GM19324 (cell line): Measurements from ENCODE around the gene TTLL7.
"Not testable (repeated sequence)": the region's sequence is repeated elsewhere in the genome, so short reads cannot be mapped to it uniquely, and the experiment has no call there.

Experiments
- ATAC-seq: cut with Tn5 transposase; IDR thresholded peaks from one replicate; pipeline ENCODE4 v1.9.1; 2021; ENCODE audit warnings: mild to moderate bottlenecking, moderate library complexity; ENCODE audit not compliant: unreplicated experiment, low FRiP score

Gene TTLL7

GRCh38 chr1:83932693-83933092 lies 66.2 kb downstream of the TTLL7 start:
- ATAC-seq = no peak

DNA sequence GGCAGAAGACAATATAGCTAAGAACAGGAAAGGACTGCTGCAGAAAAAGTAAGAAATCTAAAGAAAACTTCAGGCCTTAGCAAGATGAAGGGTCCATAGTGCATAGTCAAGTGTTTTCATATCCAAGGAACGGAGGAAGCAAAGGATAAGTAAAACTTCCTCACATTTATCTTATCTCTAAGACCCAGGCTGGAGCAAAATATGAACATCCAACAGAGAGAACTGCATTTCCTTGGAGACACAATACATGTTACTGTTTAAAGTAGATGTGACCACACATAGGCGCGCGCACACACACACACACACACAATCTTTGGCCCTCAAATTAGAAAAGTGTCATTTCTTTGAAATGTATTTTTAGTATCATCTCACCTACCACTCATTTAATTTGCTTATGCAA lies 66.7 kb downstream of the TTLL7 start:
- ATAC-seq = no peak

DNA sequence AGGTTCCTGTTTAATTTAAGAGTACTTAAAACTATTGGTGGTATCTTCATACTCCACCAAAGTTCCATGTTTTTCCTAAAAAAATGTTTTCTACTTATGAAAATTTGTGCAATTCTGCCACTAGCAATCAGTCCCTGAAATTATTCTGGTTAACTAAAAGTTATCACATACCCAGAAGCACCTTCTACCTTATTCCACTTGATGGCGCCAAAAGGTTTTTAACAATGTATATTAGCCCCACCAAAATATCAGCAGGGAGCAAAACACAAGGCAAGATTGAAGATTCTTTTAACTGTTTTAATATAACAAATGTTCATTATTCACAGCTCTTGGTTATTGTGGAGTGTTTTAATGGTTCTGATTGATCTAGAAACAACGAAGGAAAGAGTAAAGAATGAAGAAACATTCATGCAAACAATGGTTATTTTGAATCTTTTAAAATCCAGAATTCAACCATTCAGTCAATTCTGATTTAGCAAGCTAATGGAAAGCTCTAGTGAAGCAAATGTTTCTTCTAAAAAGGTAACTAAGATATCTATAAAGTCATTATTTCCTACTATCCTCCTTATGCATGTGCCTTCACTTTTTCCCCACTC lies 67.2 kb downstream of the TTLL7 start:
- ATAC-seq = peak; percentile 65

GRCh38 chr1:83929184-83929583 lies 69.7 kb downstream of the TTLL7 start:
- no peak for ATAC-seq

GRCh38 chr1:83928396-83928795 lies 70.5 kb downstream of the TTLL7 start:
- ATAC-seq = no peak

GRCh38 chr1:83927701-83928100 lies 71.2 kb downstream of the TTLL7 start:
- no peak for ATAC-seq

DNA sequence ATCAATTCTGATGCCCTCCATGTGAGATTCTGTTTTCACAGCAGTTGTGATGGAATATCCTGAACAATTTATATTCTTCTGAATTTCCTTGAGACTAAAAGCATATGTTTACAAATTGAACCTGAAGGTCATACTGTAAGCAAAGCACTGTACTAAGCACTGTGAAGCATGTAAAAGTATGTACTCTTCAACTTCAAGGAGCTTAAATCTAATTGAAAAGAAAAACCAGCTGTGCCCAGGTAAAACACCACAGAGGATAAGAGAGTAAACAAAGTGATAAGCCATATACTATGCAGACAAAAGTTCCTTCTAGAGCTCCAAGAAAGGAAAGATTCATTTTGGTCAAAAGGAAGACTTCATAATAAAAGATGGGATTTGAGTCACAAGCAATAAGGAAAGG lies 71.9 kb downstream of the TTLL7 start:
- ATAC-seq = no peak

GRCh38 chr1:83923553-83923952 lies 75.4 kb downstream of the TTLL7 start:
- no peak for ATAC-seq

GRCh38 chr1:83922431-83922830 lies 76.5 kb downstream of the TTLL7 start:
- ATAC-seq = no peak

- no peak for ATAC-seq
These were observed 78.6 kb downstream of the TTLL7 start for GRCh38 chr1:83920320-83920719.

DNA sequence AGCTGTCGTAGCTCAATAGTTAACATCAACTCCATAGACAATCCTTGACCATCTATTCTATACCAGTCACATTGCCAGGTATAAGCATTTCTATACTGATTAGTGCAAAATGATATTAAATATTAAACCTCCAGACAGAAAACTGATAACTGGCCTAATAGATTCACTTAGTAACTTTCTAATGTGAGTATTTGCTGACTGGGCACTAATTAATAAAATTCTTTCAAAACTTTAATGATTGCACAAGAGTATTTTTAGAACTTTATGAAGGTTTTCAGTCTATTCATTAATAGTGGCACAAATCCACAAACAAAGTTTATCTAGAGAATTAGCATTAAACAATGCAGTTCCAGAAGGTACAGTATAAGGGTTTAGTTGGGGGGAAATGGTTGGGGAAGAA lies 79.1 kb downstream of the TTLL7 start:
- no peak for ATAC-seq

DNA sequence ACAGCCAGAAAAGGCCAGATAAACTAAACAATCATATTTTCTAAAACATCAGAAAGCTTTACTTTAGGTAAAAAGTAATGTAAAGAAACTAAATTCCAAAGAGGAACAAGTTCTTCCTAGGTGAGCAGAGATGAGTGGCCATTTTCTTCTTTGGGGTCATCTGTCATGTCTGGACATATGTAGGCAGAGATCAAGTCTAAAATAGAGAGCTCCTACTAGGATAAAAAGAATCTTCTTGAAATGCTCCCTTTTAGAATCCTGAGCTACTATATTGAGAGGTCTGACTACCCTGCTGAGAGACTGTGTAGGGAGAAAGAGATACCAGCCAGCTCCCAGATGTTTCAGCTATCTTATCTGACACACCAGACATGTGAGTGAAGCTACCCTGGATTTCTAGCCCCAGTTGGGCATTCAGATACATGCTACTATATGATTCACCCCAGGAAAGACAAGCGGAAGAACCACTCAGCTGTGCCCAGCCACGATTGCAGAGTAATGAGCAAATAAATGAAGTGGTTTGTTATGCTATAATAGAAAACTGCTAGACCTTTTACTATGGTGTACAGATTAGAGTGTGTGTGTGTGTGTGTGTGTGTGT lies 80.1 kb downstream of the TTLL7 start:
- ATAC-seq = no peak

DNA sequence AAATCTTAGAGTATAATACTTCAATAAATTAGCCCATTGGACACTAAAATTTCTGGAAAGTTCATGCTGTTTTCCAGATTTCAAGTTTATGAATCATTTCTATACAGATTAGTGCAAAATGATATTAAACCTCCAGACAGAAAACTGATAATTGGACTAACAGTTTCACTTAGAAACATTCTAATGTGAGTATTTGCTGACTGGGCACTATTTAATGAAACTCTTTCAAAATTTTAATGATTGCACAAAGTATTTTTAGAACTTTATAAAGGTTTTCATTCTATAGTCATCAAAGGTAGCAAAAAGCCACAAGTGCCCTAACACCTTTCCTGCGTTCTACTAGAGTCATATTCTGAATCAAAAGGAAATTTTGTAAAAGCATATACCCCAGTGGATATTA lies 81.0 kb downstream of the TTLL7 start:
- ATAC-seq = no peak

- not testable (repeated sequence) for ATAC-seq
These were observed 82.8 kb downstream of the TTLL7 start for GRCh38 chr1:83916094-83916493.

GRCh38 chr1:83912876-83913275 lies 86.1 kb downstream of the TTLL7 start:
- ATAC-seq = no peak

- ATAC-seq = no peak
These were observed 88.5 kb downstream of the TTLL7 start for GRCh38 chr1:83910461-83910860.

DNA sequence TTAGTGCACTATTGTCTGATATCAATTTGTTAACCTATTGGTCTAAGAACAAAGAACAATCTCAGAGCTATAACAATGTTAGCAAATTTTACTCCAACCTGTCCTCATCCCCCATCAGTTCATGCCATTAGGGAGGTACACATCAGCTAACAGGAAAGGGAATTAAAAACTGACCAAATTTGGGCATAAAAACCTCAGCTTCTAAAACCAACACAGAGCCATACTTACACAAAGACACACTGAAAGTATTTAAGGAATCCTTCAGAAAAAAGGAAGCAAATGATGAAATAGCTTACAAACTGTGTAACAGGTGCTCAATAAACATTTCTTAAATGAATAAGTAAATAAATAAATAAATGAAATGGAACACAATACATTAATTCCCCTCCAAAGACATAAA lies 89.2 kb downstream of the TTLL7 start:
- ATAC-seq = no peak

DNA sequence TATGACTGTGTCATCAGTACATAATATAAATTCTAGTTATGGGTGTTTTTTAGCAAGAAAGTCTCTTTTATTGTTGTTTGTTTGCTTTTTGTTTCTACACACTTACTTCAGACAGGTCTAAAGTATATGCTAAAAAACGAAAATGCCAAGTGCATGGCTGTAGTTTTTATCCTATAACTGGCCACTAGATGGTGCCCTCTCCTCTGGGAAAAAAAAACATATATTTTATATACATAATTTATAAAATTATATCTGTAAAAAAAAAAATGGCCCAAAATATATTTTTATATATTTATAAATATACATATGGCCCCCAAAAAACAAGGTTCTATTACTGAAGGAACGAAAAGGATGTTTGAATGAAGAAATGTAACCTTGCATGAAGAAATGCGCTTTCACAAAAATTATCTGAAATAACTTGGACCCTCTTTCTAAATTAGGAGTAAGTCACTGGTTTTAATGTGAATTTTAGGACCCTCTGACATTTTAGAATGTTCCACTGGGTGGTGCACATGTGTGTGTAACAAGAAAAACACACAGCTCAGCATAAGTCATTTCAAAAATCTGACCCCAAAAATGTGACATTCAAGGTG lies 93.5 kb downstream of the TTLL7 start:
- ATAC-seq = no peak

DNA sequence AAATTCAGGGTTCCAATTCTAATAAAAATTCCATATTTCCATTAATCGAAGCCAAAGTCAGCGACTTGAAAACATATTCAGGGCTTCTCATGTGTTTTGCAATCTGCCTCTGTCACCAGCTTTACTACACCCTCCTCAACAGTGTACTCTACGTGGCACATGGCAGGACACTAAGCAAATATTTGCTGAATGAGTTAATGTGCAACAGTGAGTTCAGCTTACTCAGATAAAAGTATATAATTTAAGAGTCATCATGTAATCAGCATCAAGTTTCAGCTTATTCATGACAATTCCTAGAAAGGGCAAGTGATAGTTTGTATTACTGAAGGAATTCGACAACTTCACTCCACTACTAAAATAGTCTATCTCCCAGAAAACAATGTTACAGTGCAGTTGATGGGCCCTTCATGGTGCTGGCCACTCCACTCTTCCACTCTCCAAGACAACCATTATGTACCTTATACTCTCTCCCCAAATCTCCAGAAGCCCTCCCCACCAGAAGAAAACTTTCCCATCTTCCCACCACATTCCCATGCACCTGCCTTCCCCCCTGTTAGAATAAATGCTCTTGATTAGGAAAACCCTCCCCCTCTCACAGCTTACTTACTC lies 97.3 kb downstream of the TTLL7 start:
- no peak for ATAC-seq

DNA sequence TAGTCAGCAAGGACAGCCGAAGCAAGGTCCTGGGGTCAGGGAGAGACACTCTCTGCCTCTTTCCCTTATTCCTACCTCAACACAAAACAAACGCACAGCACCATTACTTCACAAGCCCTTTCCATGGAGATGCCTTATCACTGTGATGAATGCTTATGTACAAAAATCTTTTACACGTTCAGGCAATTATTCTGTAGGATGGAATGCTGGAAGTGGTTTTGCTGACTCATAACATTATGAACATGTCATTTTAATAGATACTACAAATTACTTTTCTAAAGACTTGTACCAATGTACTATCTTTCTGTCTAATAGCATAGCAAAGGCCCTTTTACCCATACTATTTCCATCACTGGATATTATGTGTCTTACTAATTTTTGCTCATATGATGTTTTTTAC lies 98.4 kb downstream of the TTLL7 start:
- ATAC-seq = no peak

DNA sequence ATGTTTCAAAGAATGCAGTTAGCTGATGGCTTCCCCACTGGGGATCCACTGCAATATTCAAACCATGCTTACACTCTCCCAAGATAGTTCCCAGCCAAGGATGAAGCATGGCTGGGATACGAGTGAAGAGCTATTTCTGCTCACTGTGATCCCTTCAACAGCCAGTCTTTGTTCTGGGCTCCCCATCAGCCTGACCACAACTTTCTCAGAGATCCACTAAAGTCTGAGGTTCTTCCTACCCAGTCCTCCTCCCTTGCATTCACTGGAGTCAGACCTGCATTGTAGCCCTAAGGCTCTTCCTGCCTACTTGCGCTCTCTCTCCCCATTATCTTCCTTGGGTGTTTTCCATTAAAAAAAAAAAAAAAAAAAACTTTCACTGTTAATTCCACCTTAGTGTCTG lies 101.4 kb downstream of the TTLL7 start:
- ATAC-seq = no peak

- no peak for ATAC-seq
These were observed 102.6 kb downstream of the TTLL7 start for GRCh38 chr1:83896299-83896698.
